ENCODE data around the gene ZNF492. TPM values are rescaled to one million over a fixed set of nuclear protein-coding genes. Genes with fewer than 3 reads are reported as not detected.
A peak's percentile ranks its signal among the peaks of the same experiment; 100 is the strongest.
"Not testable (repeated sequence)": the region's sequence is repeated elsewhere in the genome, so short reads cannot be mapped to it uniquely, and the experiment has no call there.

Gene ZNF492
- total RNA-seq, result 1 to 10 TPM; 2.1 to 2.2 TPM

- peak; percentile 97 for ATAC-seq
- H3K4me3 Mint-ChIP-seq, result peak within 1 kb of the TSS; percentile 90
- H3K27ac Mint-ChIP-seq, result peak within 1 kb of the TSS; percentile 91
- H3K27me3 Mint-ChIP-seq (ENCODE audit: low read depth); H3K9me3 Mint-ChIP-seq (ENCODE audit: insufficient read depth); H3K4me1 Mint-ChIP-seq (ENCODE audit: low read depth); CTCF ChIA-PET: not testable (repeated sequence)
- POLR2A ChIA-PET, result interaction anchor here (0.6 kb wide), 1 partner anchor 564 kb away, joined by 3 read pairs; no protein-coding TSS in a partner anchor
- peaks cover 11% of the 10 kb centered on the region for H3K36me3 Mint-ChIP-seq (ENCODE audit: low read depth)
- peak; percentile 87 for DNase-seq
Measured at GRCh38 chr19:22633706-22634449, at the start of gene ZNF492. TSS of gene ZNF492 (plus strand) at chr19:22634324. CDS start at chr19:22653400, 19,076 bp downstream.

DNA sequence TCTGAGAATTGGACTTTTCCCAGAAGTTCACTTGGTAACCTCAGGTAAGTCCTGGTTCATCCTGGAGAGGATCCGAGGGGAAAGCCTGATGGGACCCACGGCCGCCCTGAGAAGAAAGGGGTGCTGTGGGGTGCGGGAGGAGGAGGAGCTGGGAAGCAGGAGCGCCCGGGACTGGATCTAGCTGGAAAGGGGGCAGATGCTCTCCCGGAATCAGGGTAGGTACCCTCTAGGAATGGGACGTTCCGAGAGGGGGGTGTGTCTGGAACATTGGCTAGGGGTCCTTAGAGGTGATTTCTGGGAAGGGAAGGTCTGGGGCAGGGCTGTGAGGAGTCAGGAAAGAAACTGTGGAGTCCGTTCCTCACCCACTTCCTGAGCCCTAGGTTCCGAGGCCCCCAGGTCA is 38.7 kb upstream of the ZNF492 start:
- H3K36me3 Mint-ChIP-seq (ENCODE audit: low read depth), result no peaks in the 10 kb centered on the region
- POLR2A ChIA-PET, result no interaction called here
- CTCF ChIA-PET, result no interaction called here

GRCh38 chr19:22595918-22596341 is 38.2 kb upstream of the ZNF492 start:
- ATAC-seq, result no peak
- Mint-ChIP-seq H3K4me1 (ENCODE audit: low read depth) (no peaks in the 10 kb centered on the region), H3K27me3 (ENCODE audit: low read depth) (no peaks in the 10 kb centered on the region), H3K9me3 (ENCODE audit: insufficient read depth) (peaks cover 32% of the 10 kb centered on the region), H3K27ac (no peak overlapping the region), H3K36me3 (ENCODE audit: low read depth) (no peaks in the 10 kb centered on the region), H3K4me3 (no peak overlapping the region)
- ChIA-PET POLR2A (no interaction called here), CTCF (no interaction called here)
- no peak for DNase-seq

More for the DNA sequence above, 38.7 kb upstream of the ZNF492 start:
- peaks cover 31% of the 10 kb centered on the region for H3K9me3 Mint-ChIP-seq (ENCODE audit: insufficient read depth)
- no peak overlapping the region for H3K27ac Mint-ChIP-seq
- DNase-seq (no peak), ATAC-seq (no peak)
- no peaks in the 10 kb centered on the region for H3K27me3 Mint-ChIP-seq (ENCODE audit: low read depth)
- no peak overlapping the region for H3K4me3 Mint-ChIP-seq
- H3K4me1 Mint-ChIP-seq (ENCODE audit: low read depth), result no peaks in the 10 kb centered on the region

- Mint-ChIP-seq H3K27ac (no peak overlapping the region), H3K9me3 (ENCODE audit: insufficient read depth) (peaks cover 24% of the 10 kb centered on the region), H3K4me3 (no peak overlapping the region), H3K36me3 (ENCODE audit: low read depth) (no peaks in the 10 kb centered on the region), H3K4me1 (ENCODE audit: low read depth) (no peaks in the 10 kb centered on the region), H3K27me3 (ENCODE audit: low read depth) (no peaks in the 10 kb centered on the region)
- no peak for ATAC-seq
- ChIA-PET CTCF (no interaction called here), POLR2A (no interaction called here)
- DNase-seq, result no peak
Measured at GRCh38 chr19:22600690-22601648, 33.2 kb upstream of the ZNF492 start.

DNA sequence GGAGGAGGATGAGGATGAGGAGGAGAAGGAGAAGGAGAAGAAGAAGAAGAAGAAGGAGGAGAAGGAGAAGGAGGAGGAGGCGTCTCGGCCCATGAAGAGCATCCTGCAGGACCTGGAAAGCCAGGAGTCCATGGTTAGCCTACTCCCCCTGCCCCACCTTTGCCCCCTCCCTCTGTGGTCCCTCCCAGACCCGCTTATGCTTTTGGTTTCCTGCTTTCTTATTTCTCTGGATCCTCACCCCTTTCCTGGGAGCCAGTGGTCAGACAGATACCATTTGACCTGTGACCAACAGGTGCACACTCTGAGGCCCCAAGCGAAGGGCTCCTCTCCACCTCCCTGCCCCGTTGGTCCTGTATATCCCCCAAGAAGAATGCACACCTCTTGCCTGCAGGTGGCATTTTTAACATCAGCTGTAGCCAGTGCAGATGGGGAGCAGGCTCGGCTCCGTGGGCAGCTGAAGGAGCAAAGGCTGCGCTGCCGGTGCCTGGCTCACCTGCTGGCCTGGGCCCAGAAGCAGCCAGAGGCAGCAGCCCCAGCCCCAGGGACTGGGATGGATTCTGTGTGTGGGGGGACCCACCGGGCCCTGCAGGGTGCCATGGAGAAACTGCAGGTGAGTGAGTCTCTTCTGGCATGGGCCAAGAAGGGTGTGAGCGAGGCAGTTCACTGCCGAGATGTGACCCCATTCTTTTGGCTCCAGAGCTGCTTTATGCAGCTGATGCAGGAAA is 32.1 kb upstream of the ZNF492 start:
- Mint-ChIP-seq H3K27ac (no peak overlapping the region), H3K27me3 (ENCODE audit: low read depth) (no peaks in the 10 kb centered on the region), H3K9me3 (ENCODE audit: insufficient read depth) (peaks cover 31% of the 10 kb centered on the region), H3K36me3 (ENCODE audit: low read depth) (no peaks in the 10 kb centered on the region), H3K4me3 (no peak overlapping the region), H3K4me1 (ENCODE audit: low read depth) (no peaks in the 10 kb centered on the region)
- POLR2A ChIA-PET, result no interaction called here
- no peak for ATAC-seq
- no peak for DNase-seq
- CTCF ChIA-PET, result no interaction called here

DNA sequence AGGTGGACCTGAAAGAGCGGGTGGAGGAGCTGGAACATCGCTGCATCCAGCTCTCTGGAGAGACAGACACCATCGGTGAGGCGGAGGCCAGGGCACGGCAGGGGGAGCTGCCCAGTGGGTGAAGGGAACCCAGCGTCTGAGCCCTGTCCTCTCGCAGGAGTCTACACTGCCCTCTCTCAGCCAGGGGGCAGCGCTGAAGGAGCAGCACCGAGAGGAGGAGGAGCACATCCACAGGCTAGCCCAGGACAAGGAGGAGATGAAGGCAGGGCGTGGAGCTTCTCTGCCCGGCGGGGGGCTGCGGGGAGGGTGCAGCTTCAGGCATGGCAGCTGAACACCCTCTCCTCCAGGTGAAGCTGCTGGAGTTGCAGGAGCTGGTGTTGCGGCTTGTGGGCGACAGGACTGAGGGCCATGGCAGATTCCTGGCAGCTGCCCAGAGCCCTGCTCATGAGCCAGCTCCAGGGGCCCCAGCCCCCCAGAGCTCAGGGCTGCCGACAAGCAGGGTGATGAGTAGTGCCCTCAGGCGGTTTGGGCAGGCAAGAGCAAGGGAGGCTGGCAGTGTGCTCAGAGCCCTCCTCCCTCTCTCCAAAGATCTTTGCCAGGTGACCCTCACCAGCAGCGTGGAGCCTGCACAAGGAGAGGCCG is 31.4 kb upstream of the ZNF492 start:
- DNase-seq, result no peak
- CTCF ChIA-PET, result no interaction called here
- no peak for ATAC-seq
- POLR2A ChIA-PET, result no interaction called here
- Mint-ChIP-seq H3K9me3 (ENCODE audit: insufficient read depth) (peaks cover 34% of the 10 kb centered on the region), H3K36me3 (ENCODE audit: low read depth) (no peaks in the 10 kb centered on the region), H3K4me1 (ENCODE audit: low read depth) (no peaks in the 10 kb centered on the region), H3K4me3 (no peak overlapping the region), H3K27me3 (ENCODE audit: low read depth) (no peaks in the 10 kb centered on the region), H3K27ac (no peak overlapping the region)

GRCh38 chr19:22603518-22604440 is 30.3 kb upstream of the ZNF492 start:
- ChIA-PET POLR2A (interaction anchor here (0.7 kb wide), 1 partner anchor 26 kb away, joined by 3 read pairs; no protein-coding TSS in a partner anchor), CTCF (no interaction called here)
- H3K36me3 Mint-ChIP-seq (ENCODE audit: low read depth), result no peaks in the 10 kb centered on the region
- no peak overlapping the region for H3K27ac Mint-ChIP-seq
- DNase-seq (no peak), ATAC-seq (no peak)
- H3K4me3 Mint-ChIP-seq, result no peak overlapping the region
- no peaks in the 10 kb centered on the region for H3K4me1 Mint-ChIP-seq (ENCODE audit: low read depth)
- H3K9me3 Mint-ChIP-seq (ENCODE audit: insufficient read depth), result peaks cover 34% of the 10 kb centered on the region
- no peaks in the 10 kb centered on the region for H3K27me3 Mint-ChIP-seq (ENCODE audit: low read depth)

DNA sequence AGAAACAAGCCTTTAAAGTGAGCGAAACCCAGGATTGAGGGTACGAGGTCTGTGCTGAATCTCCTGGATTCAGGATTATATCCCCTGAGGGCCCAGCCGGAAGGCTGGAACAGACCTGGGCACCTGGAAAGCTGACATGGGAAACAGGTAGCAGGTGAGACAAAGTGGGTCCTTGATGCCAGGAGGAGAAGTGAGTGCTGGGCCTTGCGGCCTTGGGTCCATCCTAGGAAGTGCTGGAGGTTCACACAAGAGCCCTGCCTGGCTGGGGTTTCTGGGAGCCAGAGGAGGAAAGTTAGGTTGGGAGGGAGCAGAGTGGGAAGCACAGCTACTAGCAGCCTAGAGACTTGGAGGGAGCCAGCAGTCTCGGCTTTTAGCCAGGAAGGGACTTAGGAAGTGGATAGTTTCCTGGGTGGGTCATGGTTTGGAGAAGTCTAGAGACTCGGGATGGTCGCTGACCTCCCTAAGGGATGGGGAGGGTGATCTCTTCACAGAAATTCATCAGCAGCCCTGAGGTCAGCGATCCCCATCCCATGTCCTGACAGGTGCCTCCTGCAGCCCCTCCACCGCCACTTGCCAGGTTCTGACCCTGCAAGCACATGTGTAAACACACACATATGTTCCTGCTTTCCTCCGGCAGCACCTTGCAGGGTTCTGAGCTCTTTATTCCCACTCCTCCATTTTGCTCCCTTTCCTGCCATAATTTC is 29.4 kb upstream of the ZNF492 start:
- H3K27ac Mint-ChIP-seq, result no peak overlapping the region
- H3K36me3 Mint-ChIP-seq (ENCODE audit: low read depth), result no peaks in the 10 kb centered on the region
- no peak overlapping the region for H3K4me3 Mint-ChIP-seq
- H3K4me1 Mint-ChIP-seq (ENCODE audit: low read depth), result no peaks in the 10 kb centered on the region
- H3K9me3 Mint-ChIP-seq (ENCODE audit: insufficient read depth), result peaks cover 28% of the 10 kb centered on the region
- ATAC-seq (no peak), DNase-seq (no peak)
- H3K27me3 Mint-ChIP-seq (ENCODE audit: low read depth), result no peaks in the 10 kb centered on the region
- ChIA-PET POLR2A (interaction anchor here (0.7 kb wide), 1 partner anchor 25 kb away, joined by 3 read pairs; no protein-coding TSS in a partner anchor), CTCF (no interaction called here)

DNA sequence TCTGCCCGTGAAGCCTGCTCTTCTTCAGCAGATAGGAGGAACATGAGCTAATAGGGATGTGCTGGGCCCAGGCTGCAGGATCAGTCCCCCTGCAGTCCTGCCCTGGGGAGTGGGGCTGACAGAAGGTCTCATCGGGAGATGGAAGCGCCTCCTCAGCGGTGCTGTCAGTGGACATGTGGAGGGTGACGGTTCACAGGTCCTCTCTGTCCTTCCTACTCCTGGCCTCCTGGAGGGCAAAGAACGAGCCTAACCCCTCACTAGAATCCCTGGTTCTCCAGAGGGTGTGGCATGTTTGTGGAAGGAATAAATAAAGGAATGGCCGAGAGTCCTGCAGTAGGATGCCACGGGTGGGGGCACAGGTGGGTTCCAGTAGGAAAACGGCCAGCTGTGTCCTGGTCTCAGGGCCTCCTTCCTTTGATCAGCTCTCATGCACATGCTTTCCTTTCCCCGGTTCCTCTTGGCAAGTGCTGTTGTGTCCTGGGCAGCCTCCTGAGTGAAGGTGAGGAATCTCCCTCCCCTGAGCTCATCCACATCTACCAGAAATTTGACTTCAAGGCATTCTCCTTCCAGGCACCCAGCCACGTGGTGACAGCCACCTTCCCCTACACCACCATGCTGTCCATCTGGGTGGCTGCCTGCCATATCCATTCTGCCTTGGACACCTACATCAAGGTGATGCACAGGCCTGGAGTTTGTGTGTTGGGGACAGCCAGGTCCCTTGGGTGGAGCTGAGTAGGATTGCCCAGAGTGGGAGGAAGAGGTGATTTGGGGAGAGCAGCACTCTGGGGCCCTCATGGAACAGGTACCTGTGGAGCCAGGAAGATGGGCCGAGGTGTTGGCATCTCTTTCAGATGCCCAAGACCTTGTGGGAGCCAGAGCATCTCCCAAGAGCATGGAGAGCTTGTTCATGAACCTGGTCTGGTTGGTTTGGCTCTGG is 28.6 kb upstream of the ZNF492 start:
- H3K36me3 Mint-ChIP-seq (ENCODE audit: low read depth), result no peaks in the 10 kb centered on the region
- H3K9me3 Mint-ChIP-seq (ENCODE audit: insufficient read depth), result peaks cover 26% of the 10 kb centered on the region
- ATAC-seq (no peak), DNase-seq (no peak)
- ChIA-PET CTCF (no interaction called here), POLR2A (no interaction called here)
- no peak overlapping the region for H3K4me3 Mint-ChIP-seq
- no peak overlapping the region for H3K27ac Mint-ChIP-seq
- H3K27me3 Mint-ChIP-seq (ENCODE audit: low read depth), result no peaks in the 10 kb centered on the region
- H3K4me1 Mint-ChIP-seq (ENCODE audit: low read depth), result no peaks in the 10 kb centered on the region

DNA sequence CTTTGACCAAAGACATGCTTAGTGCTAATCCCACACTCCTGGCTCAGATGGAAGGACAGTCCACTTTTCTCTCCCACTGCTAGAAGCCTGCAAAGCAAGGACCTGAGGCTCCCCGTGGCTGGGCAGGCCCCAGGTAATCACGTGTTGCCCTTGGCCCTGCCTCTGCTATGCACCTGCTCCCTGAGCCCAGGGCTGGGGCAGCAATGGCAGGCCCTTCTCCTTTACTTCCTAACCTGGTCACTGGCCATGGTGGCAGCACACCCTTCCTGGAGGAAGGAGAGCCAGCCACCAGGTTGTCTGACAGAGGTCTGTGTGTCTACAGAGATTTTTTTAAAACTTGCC is 27.9 kb upstream of the ZNF492 start:
- CTCF ChIA-PET, result no interaction called here
- Mint-ChIP-seq H3K36me3 (ENCODE audit: low read depth) (no peaks in the 10 kb centered on the region), H3K4me3 (no peak overlapping the region), H3K27me3 (ENCODE audit: low read depth) (no peaks in the 10 kb centered on the region), H3K4me1 (ENCODE audit: low read depth) (no peaks in the 10 kb centered on the region), H3K9me3 (ENCODE audit: insufficient read depth) (peaks cover 22% of the 10 kb centered on the region), H3K27ac (no peak overlapping the region)
- DNase-seq (no peak), ATAC-seq (no peak)
- POLR2A ChIA-PET, result no interaction called here
